DMS153 treated with DMSO at 0.1 percent for 48 hours (cell line): ENCODE results near the gene IER5L.
"Not testable (repeated sequence)": the region's sequence is repeated elsewhere in the genome, so short reads cannot be mapped to it uniquely, and the experiment has no call there.

Experiments
- DNase-seq: peaks from one replicate; lab custom pipeline; 2025; ENCODE audit not compliant: unreplicated experiment; lab: John Stamatoyannopoulos, UW

IER5L gene

GRCh38 chr9:129203556-129203909 is 25.5 kb upstream of the IER5L start:
- no peak for DNase-seq

- DNase-seq: no peak
Measured at GRCh38 chr9:129202613-129203555, 24.8 kb upstream of the IER5L start.

- DNase-seq: no peak
Measured at GRCh38 chr9:129201866-129202265, 23.8 kb upstream of the IER5L start.

- no peak for DNase-seq
Measured at GRCh38 chr9:129201289-129201688, 23.2 kb upstream of the IER5L start.

GRCh38 chr9:129200255-129200654 is 22.2 kb upstream of the IER5L start:
- no peak for DNase-seq

- no peak for DNase-seq
Measured at GRCh38 chr9:129199044-129199435, 21.0 kb upstream of the IER5L start.

GRCh38 chr9:129198319-129199043 is 20.4 kb upstream of the IER5L start:
- no peak for DNase-seq

- no peak for DNase-seq
Measured at GRCh38 chr9:129197978-129198318, 19.9 kb upstream of the IER5L start.

GRCh38 chr9:129197045-129197444 is 19.0 kb upstream of the IER5L start:
- not testable (repeated sequence) for DNase-seq

GRCh38 chr9:129195606-129196005 is 17.5 kb upstream of the IER5L start:
- no peak for DNase-seq

GRCh38 chr9:129194221-129194620 is 16.2 kb upstream of the IER5L start:
- no peak for DNase-seq

- DNase-seq: no peak
Measured at GRCh38 chr9:129193655-129194054, 15.6 kb upstream of the IER5L start.

- DNase-seq: no peak
Measured at GRCh38 chr9:129191234-129191633, 13.2 kb upstream of the IER5L start.

- DNase-seq: not testable (repeated sequence)
Measured at GRCh38 chr9:129189971-129190370, 11.9 kb upstream of the IER5L start.

- no peak for DNase-seq
Measured at GRCh38 chr9:129187042-129187441, 9.0 kb upstream of the IER5L start.

GRCh38 chr9:129185991-129186390 is 7.9 kb upstream of the IER5L start:
- DNase-seq: no peak

GRCh38 chr9:129185402-129185801 is 7.3 kb upstream of the IER5L start:
- DNase-seq: no peak

- DNase-seq: no peak
Measured at GRCh38 chr9:129184596-129185122, 6.6 kb upstream of the IER5L start.

- no peak for DNase-seq
Measured at GRCh38 chr9:129184219-129184524, 6.1 kb upstream of the IER5L start.

- no peak for DNase-seq
Measured at GRCh38 chr9:129183495-129184218, 5.6 kb upstream of the IER5L start.

GRCh38 chr9:129182625-129183494 is 4.8 kb upstream of the IER5L start:
- DNase-seq: no peak
